HEK293T (cell line): ENCODE results near the gene LANCL2.

Source experiments
- L3MBTL2 ChIP-seq: fragments of 450-650 bp; conservative IDR thresholded peaks from 2 replicates; pipeline ENCODE4 v1.6.1; 2016; ENCODE audit warnings: mild to moderate bottlenecking
- LEF1 ChIP-seq: fragments of 450-650 bp; IDR thresholded peaks from 2 replicates; pipeline ENCODE4 v1.6.1; 2017; ENCODE audit warnings: mild to moderate bottlenecking, borderline replicate concordance
- SP1 ChIP-seq: fragments of 450-650 bp; IDR thresholded peaks from 2 replicates; pipeline ENCODE4 v1.6.1; 2017
- SUZ12 ChIP-seq: fragments of 450-650 bp; IDR thresholded peaks from 2 replicates; pipeline ENCODE4 v1.6.1; 2016; ENCODE audit warnings: mild to moderate bottlenecking

GRCh38 chr7:55457801-55458200 lies 92.7 kb downstream of the LANCL2 start:
- TF ChIP-seq LEF1: no peak
- TF ChIP-seq SP1: no peak
- TF ChIP-seq SUZ12: no peak
- no peak for TF ChIP-seq L3MBTL2
